Activated naive CD8-positive, alpha-beta T cell (primary cell): ENCODE data around the gene GBP7.
"Not testable (repeated sequence)": the region's sequence is repeated elsewhere in the genome, so short reads cannot be mapped to it uniquely, and the experiment has no call there.

ENCODE experiments used
- H3K27ac Mint-ChIP-seq: one replicate; pipeline ENCODE4 v1.8.0; 2021; ENCODE audit warnings: mixed read lengths
- H3K27me3 Mint-ChIP-seq: one replicate; pipeline ENCODE4 v1.8.0; 2021; ENCODE audit warnings: mixed read lengths
- H3K36me3 Mint-ChIP-seq: one replicate; pipeline ENCODE4 v1.8.0; 2021; ENCODE audit warnings: mixed read lengths
- H3K4me1 Mint-ChIP-seq: one replicate; pipeline ENCODE4 v1.8.0; 2021; ENCODE audit warnings: low read depth, mixed read lengths
- H3K4me3 Mint-ChIP-seq: one replicate; pipeline ENCODE4 v1.8.0; 2021; ENCODE audit warnings: mild to moderate bottlenecking, mixed read lengths
- H3K9me3 Mint-ChIP-seq: one replicate; pipeline ENCODE4 v1.8.0; 2021; ENCODE audit warnings: low read depth, mixed read lengths

The GBP7 gene, protein sequence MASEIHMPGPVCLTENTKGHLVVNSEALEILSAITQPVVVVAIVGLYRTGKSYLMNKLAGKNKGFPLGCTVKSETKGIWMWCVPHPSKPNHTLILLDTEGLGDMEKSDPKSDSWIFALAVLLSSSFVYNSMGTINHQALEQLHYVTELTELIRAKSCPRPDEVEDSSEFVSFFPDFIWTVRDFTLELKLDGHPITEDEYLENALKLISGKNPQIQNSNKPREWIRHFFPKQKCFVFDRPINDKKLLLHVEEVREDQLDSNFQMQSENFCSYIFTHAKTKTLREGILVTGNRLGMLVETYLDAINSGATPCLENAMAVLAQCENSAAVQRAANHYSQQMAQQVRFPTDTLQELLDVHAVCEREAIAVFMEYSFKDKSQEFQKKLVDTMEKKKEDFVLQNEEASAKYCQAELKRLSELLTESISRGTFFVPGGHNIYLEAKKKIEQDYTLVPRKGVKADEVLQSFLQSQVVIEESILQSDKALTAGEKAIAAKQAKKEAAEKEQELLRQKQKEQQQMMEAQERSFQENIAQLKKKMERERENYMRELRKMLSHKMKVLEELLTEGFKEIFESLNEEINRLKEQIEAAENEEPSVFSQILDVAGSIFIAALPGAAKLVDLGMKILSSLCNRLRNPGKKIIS

GRCh38 chr1:89175601-89176256 lies at the start of gene GBP7:
Gene GBP7, minus strand, starts transcription at chr1:89176003. Its CDS starts 4,068 bp downstream, at chr1:89171935.
- Mint-ChIP-seq H3K36me3 (peaks cover 2% of the 10 kb centered on the region), H3K4me3 (no peak within 1 kb of the TSS), H3K4me1 (peaks cover 4% of the 10 kb centered on the region), H3K9me3 (no peaks in the 10 kb centered on the region), H3K27ac (no peak within 1 kb of the TSS), H3K27me3 (no peaks in the 10 kb centered on the region)

DNA sequence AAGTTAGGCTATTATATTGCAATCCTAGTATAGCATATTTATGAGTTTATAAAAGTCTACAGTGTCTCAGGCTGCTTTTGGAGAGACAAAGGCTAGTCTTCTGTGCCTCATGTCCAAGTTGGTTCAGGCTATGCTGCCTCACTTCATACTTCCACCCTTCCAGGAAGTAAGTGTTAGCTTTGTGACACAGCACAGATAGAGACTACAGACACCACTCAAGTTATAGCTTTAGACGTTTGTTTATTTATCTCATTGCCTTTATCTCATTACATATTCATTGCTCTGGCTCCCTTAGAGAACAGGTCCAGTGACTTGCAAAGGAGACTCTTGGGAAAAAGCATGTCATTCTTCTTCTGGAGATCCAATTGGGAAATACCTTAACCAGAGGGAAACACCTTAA lies 45.5 kb upstream of the GBP7 start:
- H3K27ac Mint-ChIP-seq = no peak overlapping the region
- H3K4me3 Mint-ChIP-seq = no peak overlapping the region
- H3K36me3 Mint-ChIP-seq = peaks cover 16% of the 10 kb centered on the region
- H3K27me3 Mint-ChIP-seq = no peaks in the 10 kb centered on the region
- H3K9me3 Mint-ChIP-seq = peaks cover 13% of the 10 kb centered on the region
- H3K4me1 Mint-ChIP-seq = peaks cover 4% of the 10 kb centered on the region

- not testable (repeated sequence) for H3K4me3 Mint-ChIP-seq, H3K4me1 Mint-ChIP-seq, H3K27me3 Mint-ChIP-seq, H3K9me3 Mint-ChIP-seq, H3K27ac Mint-ChIP-seq
- peaks cover 17% of the 10 kb centered on the region for H3K36me3 Mint-ChIP-seq
Observed at GRCh38 chr1:89219851-89220250, 44.0 kb upstream of the GBP7 start.

- not testable (repeated sequence) for H3K9me3 Mint-ChIP-seq, H3K4me1 Mint-ChIP-seq, H3K27ac Mint-ChIP-seq, H3K27me3 Mint-ChIP-seq, H3K4me3 Mint-ChIP-seq
- H3K36me3 Mint-ChIP-seq = peaks cover 19% of the 10 kb centered on the region
Observed at GRCh38 chr1:89218941-89219340, 43.1 kb upstream of the GBP7 start.

DNA sequence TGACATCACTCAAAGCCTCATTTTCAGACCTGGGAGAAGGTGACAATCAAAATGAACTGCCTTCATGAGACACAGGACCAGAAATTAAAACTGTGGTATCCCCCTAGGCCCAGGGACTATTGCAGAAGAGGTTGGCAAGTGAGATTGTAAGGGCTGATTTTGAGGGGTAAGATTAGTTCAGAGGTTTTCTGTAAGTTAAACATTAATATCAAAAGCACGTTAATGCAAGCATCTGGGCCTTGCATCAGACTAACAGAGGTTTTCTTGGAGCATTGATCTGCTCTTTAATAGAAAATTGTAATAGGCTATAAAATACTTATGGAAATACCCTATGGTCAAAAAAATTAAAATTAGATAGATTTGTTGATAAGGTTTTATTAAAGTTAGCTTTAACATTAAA lies 37.5 kb upstream of the GBP7 start:
- H3K9me3 Mint-ChIP-seq = peaks cover 9% of the 10 kb centered on the region
- no peaks in the 10 kb centered on the region for H3K27me3 Mint-ChIP-seq
- H3K27ac Mint-ChIP-seq = no peak overlapping the region
- H3K4me3 Mint-ChIP-seq = no peak overlapping the region
- H3K36me3 Mint-ChIP-seq = peaks cover 23% of the 10 kb centered on the region
- no peaks in the 10 kb centered on the region for H3K4me1 Mint-ChIP-seq

GRCh38 chr1:89211035-89211634 lies 35.3 kb upstream of the GBP7 start:
- H3K9me3 Mint-ChIP-seq = peaks cover 3% of the 10 kb centered on the region
- peaks cover 18% of the 10 kb centered on the region for H3K36me3 Mint-ChIP-seq
- no peaks in the 10 kb centered on the region for H3K27me3 Mint-ChIP-seq
- H3K4me3 Mint-ChIP-seq = no peak overlapping the region
- H3K27ac Mint-ChIP-seq = no peak overlapping the region
- peaks cover 2% of the 10 kb centered on the region for H3K4me1 Mint-ChIP-seq

GRCh38 chr1:89206373-89206772 lies 30.6 kb upstream of the GBP7 start:
- Mint-ChIP-seq H3K27ac (no peak overlapping the region), H3K9me3 (peaks cover 9% of the 10 kb centered on the region), H3K36me3 (peaks cover 22% of the 10 kb centered on the region), H3K27me3 (no peaks in the 10 kb centered on the region), H3K4me1 (peaks cover 26% of the 10 kb centered on the region), H3K4me3 (no peak overlapping the region)

GRCh38 chr1:89203166-89203565 lies 27.4 kb upstream of the GBP7 start:
- Mint-ChIP-seq H3K9me3 (peaks cover 6% of the 10 kb centered on the region), H3K27ac (peak overlapping the region; percentile 46), H3K4me3 (no peak overlapping the region), H3K36me3 (peaks cover 13% of the 10 kb centered on the region), H3K27me3 (no peaks in the 10 kb centered on the region), H3K4me1 (peaks cover 51% of the 10 kb centered on the region)

GRCh38 chr1:89201106-89201794 lies 25.4 kb upstream of the GBP7 start:
- Mint-ChIP-seq H3K27me3 (no peaks in the 10 kb centered on the region), H3K9me3 (peaks cover 6% of the 10 kb centered on the region), H3K4me1 (peaks cover 58% of the 10 kb centered on the region), H3K36me3 (peaks cover 16% of the 10 kb centered on the region), H3K4me3 (peak overlapping the region; percentile 93), H3K27ac (peak overlapping the region; percentile 98)

GRCh38 chr1:89200663-89201062 lies 24.9 kb upstream of the GBP7 start:
- H3K27me3 Mint-ChIP-seq = no peaks in the 10 kb centered on the region
- peak overlapping the region; percentile 98 for H3K27ac Mint-ChIP-seq
- peak overlapping the region; percentile 93 for H3K4me3 Mint-ChIP-seq
- peaks cover 6% of the 10 kb centered on the region for H3K9me3 Mint-ChIP-seq
- peaks cover 21% of the 10 kb centered on the region for H3K36me3 Mint-ChIP-seq
- H3K4me1 Mint-ChIP-seq = peaks cover 64% of the 10 kb centered on the region

- Mint-ChIP-seq H3K27me3 (no peaks in the 10 kb centered on the region), H3K9me3 (peaks cover 6% of the 10 kb centered on the region), H3K4me1 (peaks cover 75% of the 10 kb centered on the region), H3K27ac (peak overlapping the region; percentile 98), H3K36me3 (peaks cover 28% of the 10 kb centered on the region), H3K4me3 (peak overlapping the region; percentile 93)
Observed at GRCh38 chr1:89199525-89200031, 23.8 kb upstream of the GBP7 start.

GRCh38 chr1:89198491-89199072 lies 22.8 kb upstream of the GBP7 start, which contains the start of gene GBP4:
Gene GBP4, minus strand, starts transcription at chr1:89198942. Its CDS starts 108 bp downstream, at chr1:89198834.
- H3K36me3 Mint-ChIP-seq = peaks cover 29% of the 10 kb centered on the region
- peak within 1 kb of the TSS; percentile 93 for H3K4me3 Mint-ChIP-seq
- peak within 1 kb of the TSS; percentile 98 for H3K27ac Mint-ChIP-seq
- H3K27me3 Mint-ChIP-seq = no peaks in the 10 kb centered on the region
- peaks cover 83% of the 10 kb centered on the region for H3K4me1 Mint-ChIP-seq
- H3K9me3 Mint-ChIP-seq = no peaks in the 10 kb centered on the region

GRCh38 chr1:89198081-89198480 lies 22.3 kb upstream of the GBP7 start:
- Mint-ChIP-seq H3K4me3 (peak overlapping the region; percentile 93), H3K9me3 (no peaks in the 10 kb centered on the region), H3K27ac (peak overlapping the region; percentile 98), H3K36me3 (peaks cover 32% of the 10 kb centered on the region), H3K4me1 (peaks cover 83% of the 10 kb centered on the region), H3K27me3 (no peaks in the 10 kb centered on the region)

GRCh38 chr1:89195476-89195875 lies 19.7 kb upstream of the GBP7 start:
- peaks cover 43% of the 10 kb centered on the region for H3K36me3 Mint-ChIP-seq
- peak overlapping the region; percentile 93 for H3K4me3 Mint-ChIP-seq
- peaks cover 71% of the 10 kb centered on the region for H3K4me1 Mint-ChIP-seq
- H3K27ac Mint-ChIP-seq = peak overlapping the region; percentile 88
- H3K9me3 Mint-ChIP-seq = no peaks in the 10 kb centered on the region
- H3K27me3 Mint-ChIP-seq = no peaks in the 10 kb centered on the region
